HG03066 (cell line): ENCODE measurements around the gene NPIPB8.
"Not testable (repeated sequence)": the region's sequence is repeated elsewhere in the genome, so short reads cannot be mapped to it uniquely, and the experiment has no call there.

ENCODE experiments used
- ATAC-seq: cut with Tn5 transposase; IDR thresholded peaks from one replicate; pipeline ENCODE4 v1.9.1; 2021; ENCODE audit warnings: low read depth; ENCODE audit not compliant: unreplicated experiment

Gene NPIPB8

DNA sequence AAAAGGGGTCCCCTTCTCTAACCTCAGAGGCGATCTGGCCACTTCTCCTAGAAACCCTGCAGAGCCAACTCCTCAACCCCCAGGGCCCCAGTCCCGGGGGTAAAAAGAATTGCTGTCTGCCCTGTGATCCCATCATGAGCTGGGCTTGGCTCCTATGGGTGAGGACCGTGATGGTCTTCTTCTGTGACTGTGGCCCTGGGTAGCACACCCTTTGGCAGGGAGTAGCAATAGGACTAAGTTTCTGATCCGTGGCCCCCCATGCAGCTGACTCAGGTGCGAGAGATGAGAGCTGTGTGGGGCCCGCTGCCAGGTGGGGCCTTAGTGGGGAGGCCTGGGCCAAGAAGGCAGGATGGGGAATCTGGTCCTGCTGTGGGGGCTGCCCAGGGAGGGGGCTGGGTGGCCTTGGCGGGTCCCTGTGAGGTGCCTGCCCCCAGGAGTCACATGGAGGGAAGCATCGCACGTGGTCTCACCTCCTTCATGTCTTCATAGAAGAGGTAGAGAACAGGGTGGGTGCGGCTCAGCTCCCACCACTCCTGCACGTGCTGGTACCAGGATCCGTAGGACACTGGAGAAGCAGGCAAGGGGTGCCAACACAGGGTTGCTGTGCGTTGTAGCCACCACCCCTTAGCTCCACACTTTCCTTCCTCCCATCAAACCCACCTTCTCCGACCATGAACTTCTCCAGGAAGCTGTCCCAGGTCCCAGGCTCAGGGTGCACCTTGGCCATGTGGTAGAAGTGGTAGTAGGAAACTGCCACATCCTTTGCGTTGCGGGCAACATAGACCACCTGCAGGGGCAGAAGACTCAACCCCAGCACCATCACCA lies 31.4 kb upstream of the NPIPB8 start:
- no peak for ATAC-seq

DNA sequence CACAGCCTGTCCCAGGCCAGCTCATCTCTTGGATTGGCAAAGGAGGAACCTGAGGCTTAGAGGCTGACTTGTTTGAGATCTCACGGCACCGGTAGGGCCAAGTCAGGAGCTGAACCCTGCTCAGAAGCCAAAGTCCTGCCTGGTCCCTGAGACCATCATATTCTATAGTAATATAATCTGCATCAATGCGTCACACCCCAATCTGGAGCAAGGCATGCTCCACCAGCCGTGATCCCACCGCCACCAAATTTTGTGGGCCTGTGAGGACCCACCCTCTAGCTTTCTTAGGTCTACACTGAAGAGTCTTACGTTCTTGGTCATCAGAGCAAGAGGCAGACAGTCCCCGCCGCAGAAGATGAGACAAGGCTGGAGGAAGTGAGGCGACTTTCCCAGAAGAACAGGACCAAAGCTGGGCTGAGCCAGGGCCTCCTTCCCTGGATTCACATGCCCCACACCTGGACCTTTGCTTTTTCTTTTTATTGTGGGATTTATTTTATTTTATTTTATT lies 30.7 kb upstream of the NPIPB8 start:
- ATAC-seq, result no peak

DNA sequence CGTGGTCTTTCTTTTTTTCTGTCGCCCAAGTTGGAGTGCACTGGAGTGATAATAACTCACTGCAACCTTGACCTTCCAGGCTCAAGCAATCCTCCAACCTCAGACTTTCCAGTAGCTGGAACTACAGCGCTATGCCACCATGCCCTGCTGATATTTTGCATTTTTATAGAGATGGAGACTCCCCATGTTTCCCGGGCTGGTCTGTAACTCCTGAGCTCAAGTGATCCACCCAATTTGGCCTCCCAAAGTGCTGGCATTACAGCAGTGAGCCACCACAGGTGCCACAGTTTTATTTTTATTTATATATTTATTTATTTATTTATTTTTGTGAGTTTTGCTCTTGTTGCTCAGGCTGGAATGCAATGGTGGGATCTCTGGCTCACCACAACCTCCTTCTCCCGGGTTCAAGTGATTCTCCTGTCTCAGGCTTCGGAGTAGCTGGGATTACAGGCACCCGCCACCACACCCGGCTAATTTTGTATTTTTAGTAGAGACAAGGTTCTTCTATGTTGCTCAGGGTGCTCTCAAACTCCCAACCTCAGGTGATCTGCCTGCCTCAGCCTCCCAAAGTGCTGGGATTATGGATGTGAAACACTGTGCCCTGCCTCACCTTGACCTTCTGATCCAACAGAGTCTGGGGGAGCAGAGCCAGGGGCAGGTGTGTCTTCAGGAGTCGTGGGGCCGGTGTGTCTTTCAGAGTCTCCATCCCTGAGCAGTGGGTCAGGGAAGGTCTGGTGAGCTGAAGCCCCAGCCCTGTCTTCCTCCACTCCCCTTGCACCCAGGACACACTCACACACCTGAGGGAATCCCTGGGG lies 30.0 kb upstream of the NPIPB8 start:
- not testable (repeated sequence) for ATAC-seq

DNA sequence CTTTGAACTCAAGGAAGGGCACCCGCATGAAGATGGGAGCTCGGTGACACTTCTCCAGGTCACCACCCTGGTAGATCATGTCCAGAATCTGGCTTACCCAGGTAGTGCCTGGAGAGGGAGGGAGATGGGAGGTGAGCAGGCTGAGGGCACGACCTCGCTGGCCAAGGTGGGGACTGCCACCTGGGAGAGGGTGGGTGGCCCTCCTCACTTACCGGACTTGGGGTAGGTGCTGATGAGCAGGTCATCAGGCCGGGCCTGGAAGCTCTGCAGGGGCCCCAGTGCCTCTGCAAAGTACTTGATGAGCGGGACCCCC lies 29.4 kb upstream of the NPIPB8 start:
- not testable (repeated sequence) for ATAC-seq

DNA sequence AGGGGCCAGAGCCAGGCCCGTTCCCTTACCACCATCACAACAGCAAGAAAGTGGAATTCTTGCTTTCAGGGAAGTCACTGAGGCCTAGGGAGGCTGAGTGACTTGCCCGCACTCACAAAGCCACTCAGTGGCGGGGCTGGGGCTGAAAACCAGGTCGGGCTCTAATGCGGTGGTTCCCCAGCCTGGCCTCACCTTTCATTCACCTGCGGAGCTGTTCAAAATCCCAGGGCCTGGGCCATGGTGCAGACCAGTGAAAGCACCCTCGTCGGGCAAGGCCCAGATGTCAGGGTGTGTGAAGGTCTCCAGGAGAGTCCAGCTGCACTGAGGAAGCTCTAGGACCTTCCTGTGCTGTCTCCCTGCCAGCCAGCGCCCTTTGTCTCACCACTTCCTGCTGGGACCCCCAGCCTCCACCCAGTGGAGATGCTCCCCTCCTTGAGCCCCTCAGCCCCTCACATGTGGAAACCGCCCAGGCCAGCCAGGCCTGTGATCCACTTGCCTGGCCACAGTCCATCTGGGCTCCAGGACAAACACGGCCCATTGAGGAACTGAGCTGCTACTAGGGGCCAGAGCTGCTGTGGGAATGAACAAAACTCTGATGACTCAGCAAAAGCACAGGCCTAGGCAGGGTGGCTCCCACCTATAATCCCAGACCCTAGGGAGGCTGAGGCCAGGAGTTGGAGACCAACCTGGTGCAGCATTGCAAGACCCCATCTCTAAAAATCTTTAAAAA lies 28.8 kb upstream of the NPIPB8 start:
- not testable (repeated sequence) for ATAC-seq

DNA sequence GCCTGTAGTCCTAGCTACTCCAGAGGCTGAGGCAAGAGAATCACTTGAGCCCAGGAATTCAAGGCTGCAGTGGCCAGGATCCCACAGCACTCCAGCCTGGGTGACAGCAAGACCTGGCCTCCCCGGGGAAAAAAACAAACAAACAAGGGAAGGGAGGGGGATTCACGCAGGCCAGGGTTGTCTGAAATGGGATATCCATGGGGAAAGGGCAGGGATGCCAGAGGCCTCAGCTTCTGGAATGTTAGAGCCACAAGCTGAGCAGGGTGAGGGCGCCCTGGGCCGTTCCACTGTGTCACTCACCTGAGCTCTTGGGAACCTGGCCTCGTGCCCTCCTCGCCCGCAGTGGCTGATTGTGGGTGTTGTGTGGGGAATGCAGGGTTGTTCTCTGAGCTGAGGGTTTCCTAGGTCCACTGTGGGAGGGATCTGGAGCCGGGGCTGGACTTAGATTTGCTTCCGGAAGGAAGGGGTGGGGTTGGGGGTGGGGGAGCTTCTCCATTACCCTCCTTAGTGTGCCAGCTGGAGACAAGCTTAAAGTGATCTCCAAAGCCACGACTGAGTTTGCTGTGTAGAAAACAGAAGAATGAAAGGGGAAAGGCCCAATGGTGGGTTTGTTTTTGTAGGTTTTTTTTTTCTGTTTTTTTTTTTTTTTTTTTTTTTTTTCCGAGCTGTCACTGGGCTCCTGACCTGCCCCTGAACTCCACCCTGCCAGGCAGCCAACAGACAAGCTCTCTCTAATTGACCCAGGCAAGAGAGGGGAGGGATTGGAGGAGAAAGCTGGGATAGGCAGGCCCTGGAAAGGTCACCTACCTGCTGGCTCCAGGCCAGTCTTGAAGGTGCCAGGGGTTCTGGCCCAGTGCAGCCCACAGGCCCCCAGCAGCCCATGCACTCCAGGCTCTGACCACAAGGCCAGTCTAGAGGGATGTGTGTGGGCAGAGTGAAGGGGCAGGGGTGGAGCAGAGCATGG lies 28.0 kb upstream of the NPIPB8 start, which contains the start of gene SULT1A1:
Gene SULT1A1, minus strand, starts transcription at position 414 of the 964 bp plus-strand sequence. CDS start 1,189 bp downstream, outside the sequence.
- no peak for ATAC-seq

DNA sequence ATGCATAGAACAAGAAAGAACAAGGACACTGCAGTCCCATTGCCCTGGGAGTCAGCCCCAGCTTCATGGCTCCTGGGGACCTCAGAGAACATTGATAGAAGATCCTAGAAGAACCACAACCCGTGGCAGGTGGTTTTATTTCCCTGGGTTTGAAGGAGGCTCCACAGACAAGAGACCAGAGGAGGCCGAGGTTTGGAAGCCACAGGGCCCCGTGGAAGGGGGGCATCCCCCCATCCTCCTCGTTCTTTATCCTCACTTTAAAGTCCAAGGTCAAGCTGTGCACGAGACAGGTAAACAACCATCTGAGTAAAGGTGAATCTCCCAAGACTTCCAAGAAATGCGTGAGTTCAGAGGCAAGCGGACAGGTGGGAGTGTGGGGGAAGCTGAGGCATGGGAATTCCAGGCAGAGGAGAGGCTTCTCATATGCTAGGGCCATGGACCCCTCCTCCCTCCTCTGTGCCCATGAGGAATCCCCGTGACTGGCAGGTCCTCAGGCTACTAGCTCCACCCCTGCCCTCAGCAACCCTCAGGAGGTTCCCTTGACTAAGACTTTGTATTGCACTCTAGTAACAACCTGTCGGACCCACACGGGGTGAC lies 27.2 kb upstream of the NPIPB8 start:
- no peak for ATAC-seq

DNA sequence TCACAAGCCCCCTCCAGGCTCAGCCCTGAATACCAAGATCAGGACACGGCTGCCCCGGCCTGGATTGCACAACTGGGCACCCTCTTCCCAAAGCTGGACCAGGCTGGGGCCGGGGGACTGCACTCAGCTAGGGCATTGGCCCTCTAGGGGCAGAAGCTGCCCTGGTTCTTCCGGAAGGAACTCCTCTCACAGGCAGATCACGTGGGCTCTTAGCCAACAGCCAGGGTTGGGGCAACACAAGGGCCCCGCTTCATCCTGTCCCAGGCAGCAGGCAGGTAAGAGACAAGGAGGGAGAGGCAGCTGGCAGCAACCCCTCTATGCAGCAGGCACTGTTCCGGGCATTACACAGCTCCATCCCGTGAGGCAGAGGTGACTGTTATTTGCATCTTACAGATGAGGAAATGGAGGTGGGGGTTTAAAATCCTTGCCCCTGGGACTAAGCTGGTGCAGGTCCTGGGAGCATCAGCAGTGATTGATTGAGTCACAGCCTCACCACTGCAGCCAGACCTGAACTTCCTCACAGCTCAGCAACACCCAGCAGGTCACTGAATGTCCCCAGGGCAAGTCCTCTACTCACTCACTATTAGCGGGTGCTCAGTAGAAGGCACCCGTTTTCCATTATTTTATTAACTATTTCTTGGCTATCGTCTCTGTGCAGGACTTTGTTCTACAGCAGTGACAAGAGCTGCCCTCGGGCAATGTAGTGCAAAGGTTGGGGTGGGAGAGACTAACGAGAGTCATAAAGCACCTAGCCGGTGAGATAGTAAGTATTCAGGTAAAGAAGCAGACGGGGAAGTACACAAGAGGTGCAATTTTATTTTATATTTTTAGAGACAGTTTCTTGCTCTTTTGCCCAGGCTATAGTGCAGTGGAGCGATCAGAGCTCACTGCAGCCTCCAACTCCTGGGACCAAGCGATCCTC lies 25.2 kb upstream of the NPIPB8 start:
- not testable (repeated sequence) for ATAC-seq

DNA sequence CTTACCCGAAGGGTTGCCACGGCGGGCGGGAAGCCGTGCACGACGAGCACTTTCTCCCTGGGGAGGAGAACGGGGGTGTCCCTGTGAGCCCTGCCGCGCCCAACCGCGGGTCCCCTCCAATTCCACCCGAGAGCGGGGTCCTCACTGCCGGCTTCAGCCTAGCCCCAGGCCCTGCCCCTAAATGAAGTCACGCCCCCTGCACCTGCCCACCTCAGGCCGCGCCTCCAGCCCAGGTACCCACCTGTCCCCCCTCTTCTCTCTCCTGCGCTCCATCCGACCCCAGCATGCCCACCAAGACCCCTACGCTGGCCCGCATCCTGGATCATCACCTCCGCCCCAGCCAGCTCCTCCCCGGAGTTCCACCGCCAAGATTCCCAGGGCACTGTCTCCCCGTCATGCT lies 24.0 kb upstream of the NPIPB8 start:
- ATAC-seq, result not testable (repeated sequence)

DNA sequence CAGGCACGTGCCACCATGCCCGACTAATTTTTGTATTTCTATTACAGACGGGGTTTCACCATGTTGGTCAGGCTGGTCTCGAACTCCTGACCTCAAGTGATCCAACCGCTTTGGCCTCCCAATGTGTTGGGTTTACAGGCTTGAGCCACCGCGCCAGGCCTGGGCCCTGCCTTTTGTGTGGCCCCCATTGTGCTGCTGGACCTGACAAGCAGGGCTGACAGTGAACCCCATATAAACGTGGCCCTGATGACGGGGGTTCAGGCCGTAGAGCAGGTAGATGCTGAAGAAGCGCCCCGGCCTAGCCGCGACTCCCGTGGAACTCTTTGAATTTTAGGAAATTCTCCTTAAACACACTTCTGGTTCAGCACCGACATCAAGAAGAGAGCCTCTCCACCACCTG lies 23.3 kb upstream of the NPIPB8 start:
- not testable (repeated sequence) for ATAC-seq

DNA sequence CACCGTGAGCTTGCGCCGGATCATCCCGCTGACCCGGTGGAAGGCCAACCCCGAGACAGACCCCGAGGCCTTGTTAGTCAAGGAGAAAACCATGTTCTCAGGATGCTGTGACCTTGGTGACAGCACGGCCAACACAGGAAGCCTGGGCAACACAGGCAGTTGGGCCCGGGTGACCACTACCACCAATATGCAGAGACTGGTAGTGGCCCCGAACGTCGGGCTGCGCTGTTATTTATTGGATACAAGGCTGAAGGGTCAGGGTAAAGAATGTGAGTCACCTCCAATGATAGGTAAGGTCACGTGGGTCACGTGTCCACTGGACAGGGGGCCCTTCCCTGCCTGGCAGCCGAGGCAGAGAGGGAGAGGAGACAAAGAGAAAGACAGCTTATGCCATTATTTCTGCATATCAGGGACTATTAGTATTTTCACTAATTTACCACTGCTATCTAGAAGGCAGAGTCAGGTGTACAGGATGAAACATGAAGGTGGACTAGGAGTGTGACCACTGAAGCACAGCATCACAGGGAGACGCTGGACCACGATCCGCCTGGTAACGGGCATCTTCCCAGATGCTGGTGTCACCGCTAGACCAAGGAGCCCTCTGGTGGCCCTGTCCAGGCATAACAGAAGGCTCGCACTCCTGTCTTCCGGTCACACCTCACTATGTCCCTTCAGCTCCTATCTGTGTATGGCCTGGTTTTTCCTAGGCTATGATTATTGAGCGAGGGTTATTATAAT lies 22.2 kb upstream of the NPIPB8 start:
- not testable (repeated sequence) for ATAC-seq

DNA sequence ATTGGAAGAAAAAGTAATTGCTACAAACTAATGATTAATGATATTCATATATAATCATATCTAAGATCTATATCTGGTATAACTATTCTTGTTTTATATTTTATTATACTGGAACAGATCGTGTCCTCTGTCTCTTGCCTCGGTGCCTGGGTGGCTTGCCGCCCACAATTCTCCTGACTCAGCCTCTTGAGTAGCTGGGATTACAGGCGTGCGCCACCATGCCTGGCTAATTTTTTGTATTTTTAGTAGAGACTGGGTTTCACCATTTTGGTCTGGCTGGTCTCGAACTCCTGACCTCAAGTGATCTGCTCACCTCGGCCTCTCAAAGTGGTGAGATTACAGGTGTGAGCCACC lies 21.7 kb upstream of the NPIPB8 start:
- ATAC-seq, result not testable (repeated sequence)

DNA sequence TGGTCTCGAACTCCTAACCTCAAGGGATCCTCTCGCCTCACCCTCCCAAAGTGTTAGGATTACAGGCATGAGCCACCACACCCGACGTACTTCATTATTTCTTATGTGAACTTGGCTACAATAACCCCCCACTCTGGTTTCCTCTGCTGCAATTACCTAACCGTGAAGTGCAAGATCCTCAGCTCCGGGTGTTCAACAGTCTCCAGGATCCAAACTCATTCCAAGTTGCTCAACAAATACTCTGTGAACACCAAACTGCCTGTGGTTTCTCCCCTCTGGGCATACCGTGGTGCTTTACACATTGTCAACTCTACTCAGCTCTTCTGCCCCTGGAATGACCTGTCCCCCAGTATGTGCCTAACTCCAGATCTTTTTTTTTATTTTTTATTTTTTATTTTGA lies 21.2 kb upstream of the NPIPB8 start:
- ATAC-seq, result no peak

DNA sequence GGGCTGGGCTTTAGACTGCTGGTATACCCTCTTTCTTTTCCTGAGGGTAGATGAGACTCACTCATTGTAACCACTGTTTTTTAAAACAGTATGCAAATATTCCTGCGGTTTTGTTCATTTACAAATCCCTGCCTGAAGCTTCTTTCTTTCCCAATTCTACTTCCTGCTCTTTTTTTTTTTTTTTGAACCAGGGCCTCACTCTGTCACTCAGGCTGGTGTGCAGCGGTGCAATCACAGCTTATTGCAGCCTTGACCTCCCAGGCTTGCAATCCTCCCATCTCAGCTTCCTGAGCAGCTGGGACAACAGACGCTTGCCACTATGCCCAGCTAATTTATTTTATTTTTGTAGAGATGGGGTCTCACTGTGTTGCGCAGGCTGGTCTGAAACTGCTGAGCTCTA lies 20.0 kb upstream of the NPIPB8 start:
- ATAC-seq, result no peak

DNA sequence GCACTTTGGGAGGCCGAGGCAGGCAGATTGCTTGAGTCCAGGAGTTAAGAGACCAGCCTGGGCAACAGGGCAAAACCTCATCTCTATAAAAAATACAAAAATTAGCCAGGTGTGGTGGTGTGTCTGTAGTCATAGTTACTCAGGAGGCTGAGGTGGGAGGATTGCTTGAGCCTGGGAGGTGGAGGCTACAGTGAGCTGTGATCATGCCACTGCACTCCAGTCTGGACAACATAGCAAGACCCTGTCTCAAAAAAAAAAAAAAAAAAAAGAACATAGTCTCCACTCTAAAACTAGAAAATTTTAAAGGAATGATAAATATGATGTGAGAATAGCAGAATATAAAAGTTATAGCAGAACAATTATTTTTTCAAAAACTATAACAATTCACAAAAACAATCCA lies 17.5 kb upstream of the NPIPB8 start:
- not testable (repeated sequence) for ATAC-seq

DNA sequence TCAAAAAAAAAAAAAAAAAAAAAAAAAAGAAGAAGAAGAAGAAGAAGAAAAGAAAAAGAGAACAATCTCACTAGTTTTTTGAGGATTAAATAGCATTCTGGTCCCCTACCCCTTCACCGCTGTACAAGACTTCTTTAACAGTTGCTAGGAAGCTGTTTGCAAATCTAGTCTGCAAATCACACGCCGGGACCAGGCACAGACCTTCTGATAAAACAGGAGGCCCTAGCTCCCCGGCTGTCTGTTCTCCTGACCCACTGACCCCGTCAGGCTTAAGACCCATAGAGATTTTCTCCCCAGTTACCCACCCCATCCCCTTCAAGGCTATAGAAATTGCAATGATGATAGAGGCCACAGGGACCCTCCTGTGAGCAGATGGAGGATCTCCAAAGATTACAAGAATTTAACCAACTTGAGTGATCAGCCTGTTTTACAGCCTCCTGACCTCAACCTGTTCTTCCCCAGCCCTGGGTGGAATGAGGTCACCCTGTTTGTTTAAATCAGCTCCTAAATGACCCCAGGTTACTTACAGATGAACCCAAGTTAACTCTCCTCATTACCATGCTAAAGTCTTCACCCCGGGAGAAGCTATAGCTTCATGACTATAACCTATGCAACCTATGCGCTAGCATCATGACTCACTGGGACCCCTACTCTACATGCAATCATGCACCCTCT lies 16.2 kb upstream of the NPIPB8 start:
- no peak for ATAC-seq

DNA sequence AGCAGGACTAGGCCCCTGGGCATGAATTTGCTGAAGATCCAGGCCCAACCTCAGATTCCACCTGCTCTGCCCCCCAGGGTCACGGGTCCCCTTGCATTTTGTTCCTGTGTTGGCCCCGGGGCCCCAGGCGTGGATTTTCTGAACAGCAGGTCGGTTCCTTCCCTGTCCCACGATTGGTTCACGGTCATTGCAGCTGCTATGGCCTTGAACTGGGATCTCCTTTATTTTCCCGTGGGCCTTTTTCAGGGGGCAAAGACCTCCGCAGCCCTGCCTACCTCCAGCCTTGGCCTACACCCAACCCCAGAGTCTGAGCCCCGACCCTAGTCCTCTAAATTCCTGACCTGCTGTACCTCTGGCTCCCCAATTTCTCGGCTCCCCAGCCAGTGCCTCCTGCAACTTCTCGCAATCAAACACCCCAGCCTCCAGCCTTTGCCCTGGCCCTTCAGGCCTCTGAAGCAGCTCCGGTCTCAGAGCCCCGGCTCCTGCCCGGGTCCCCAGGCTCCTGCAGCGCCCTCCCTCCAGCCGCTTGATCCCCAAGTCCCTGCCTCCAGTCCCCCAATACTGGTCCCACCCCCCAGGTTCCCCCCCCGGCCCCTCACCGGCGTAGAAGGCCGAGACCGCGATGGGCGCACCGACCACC lies 15.2 kb upstream of the NPIPB8 start:
- ATAC-seq, result not testable (repeated sequence)
